DND-41 (cell line): ENCODE data around the gene HFM1.

Experiments
- EZH2 ChIP-seq: IDR thresholded peaks from 3 replicates; pipeline ENCODE4 v1.6.1; 2012; ENCODE audit warnings: borderline replicate concordance, low read depth, mild to moderate bottlenecking, moderate library complexity, low read length, inconsistent platforms; ENCODE audit not compliant: severe bottlenecking
- TF ChIP-seq, protein P1 (sequence below): IDR thresholded peaks from 2 replicates; pipeline ENCODE4 v1.5.1; 2012; ENCODE audit warnings: borderline replicate concordance, low read length, moderate library complexity, mild to moderate bottlenecking; ENCODE audit not compliant: poor library complexity, severe bottlenecking; ENCODE audit errors: extremely low read depth

DNA sequence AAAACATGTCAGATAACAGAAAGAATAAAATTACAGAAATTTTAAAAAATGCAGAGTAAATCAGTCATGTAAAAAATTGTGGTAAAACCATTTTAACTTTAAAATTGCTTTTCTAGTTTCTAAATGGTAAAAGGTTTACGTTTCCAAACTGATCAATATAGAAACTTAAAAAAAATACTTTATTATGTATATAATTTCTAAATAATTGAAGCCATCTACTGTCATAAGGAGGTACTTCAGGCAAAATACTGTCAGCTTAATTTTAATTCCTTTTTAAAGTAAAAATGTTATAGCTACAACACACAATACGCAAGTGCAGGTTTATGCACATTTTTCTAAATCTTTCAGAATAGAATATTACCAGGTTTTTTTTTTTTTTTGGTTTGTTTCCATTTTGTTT lies 159.9 kb downstream of the HFM1 start:
- TF ChIP-seq, protein P1, sequence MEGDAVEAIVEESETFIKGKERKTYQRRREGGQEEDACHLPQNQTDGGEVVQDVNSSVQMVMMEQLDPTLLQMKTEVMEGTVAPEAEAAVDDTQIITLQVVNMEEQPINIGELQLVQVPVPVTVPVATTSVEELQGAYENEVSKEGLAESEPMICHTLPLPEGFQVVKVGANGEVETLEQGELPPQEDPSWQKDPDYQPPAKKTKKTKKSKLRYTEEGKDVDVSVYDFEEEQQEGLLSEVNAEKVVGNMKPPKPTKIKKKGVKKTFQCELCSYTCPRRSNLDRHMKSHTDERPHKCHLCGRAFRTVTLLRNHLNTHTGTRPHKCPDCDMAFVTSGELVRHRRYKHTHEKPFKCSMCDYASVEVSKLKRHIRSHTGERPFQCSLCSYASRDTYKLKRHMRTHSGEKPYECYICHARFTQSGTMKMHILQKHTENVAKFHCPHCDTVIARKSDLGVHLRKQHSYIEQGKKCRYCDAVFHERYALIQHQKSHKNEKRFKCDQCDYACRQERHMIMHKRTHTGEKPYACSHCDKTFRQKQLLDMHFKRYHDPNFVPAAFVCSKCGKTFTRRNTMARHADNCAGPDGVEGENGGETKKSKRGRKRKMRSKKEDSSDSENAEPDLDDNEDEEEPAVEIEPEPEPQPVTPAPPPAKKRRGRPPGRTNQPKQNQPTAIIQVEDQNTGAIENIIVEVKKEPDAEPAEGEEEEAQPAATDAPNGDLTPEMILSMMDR = no peak
- TF ChIP-seq EZH2 = no peak
